GM12874 (cell line): ENCODE data around the gene PRPF6.

Experiments used
- CTCF ChIP-seq: IDR thresholded peaks from 2 replicates; pipeline ENCODE4 v1.5.1; 2011; ENCODE audit warnings: low read depth, mild to moderate bottlenecking, control low read depth, low read length, moderate library complexity; ENCODE audit not compliant: insufficient read depth

Gene PRPF6

GRCh38 chr20:64056889-64057627 lies 76.1 kb downstream of the PRPF6 start:
- TF ChIP-seq CTCF = no peak

- TF ChIP-seq CTCF = peak; percentile 97
These were observed 76.9 kb downstream of the PRPF6 start for GRCh38 chr20:64057628-64058498.

DNA sequence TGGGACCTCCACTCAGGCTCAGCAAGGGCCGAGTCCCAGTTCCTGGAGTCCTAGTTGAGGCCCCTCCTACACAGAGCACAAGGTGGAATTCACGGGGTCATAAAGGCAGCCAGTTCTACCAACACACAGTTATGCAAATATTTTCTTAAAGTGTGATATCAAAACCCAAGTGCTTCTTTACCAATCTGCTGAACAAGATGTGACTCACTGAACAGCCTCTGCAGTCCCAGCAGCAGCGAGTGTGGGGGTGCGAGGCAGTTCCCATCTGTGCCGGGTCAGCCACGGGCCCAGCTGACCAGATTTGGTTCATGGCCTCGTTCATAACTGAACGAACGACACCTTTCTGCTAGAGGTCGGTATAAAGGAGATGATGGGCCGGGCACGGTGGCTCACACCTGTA lies 77.6 kb downstream of the PRPF6 start:
- no peak for TF ChIP-seq CTCF

GRCh38 chr20:64062276-64062595 lies 81.3 kb downstream of the PRPF6 start:
- TF ChIP-seq CTCF = no peak

DNA sequence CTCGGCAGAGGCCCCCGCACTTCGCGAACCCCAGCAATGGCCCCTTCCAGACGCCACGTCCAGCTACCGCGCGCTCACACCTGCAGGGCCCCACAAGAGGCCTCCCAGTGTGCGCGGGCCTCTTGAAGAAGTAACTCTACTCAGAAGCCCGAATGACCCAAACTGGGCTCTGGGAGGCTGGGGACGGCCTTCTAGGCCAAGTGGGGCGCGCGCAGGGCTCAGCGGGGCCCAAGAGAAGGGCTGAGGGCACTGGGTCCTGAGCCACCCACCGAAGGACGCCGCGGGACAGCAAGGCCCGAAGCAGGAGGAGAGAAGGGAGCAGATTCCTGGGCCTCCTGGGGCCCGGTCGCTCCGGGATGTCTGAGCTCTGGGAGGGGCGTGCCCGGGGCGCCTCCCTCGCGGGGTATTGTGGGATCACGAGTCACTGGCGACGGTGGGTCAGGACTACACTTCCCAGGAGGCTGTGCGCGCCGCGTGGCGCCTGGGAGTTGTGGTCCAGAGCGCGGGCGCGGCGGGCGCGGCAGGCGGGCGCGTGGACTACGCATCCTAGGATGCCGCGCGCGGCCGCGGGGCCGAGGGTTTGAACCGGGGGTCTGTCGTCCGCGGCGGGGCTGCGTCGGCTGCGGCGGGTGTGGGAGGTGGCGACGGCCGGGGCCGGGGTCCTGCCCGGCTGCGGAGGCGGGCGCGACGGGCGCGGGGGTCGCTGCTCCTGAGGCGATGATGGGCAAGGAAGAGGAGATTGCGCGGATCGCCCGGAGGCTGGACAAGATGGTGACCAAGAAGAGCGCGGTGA lies 81.9 kb downstream of the PRPF6 start, which contains the start of gene TCEA2:
Gene TCEA2, plus strand, starts transcription at position 603 of the 793 bp plus-strand sequence. Its CDS starts 115 bp downstream, at position 718.
- no peak for TF ChIP-seq CTCF

DNA sequence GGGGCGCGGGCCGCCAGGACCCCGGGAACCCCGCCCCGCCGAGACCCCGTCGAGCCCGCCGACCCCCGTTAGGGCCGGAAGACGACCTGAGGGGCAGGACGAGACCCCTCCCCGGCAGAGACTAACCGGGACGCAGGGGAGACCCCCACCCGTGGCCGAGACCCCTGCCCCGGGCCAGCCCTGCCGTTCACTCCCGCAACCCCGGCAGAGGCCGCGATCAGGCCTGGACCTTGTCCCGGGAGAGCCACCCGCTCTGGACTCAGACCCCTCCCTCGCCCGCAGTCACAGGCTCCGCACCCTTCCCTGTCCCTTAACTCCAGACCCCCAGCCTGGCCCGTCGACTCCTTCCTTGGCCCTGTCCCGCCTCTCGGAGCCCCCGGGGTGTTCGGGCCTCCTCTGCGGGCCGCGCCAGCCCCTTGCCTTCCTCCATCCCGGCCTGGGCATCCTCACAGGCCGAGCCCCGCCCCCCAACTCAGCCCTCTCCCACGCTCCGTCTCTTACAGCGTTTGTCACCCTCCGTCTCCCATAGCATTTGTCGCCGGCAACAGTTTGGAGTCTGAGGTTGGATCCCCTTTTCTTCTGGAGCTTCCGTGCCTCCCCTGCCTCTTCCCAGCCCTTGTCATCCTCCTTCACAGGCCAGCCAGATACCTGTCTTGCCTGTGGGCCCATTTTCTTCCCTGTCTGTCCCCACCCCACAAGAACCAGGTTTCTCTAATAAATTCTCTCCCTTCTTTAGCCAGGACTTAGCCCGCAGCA lies 82.6 kb downstream of the PRPF6 start:
- TF ChIP-seq CTCF = no peak
